NCI-H2081 (cell line): ENCODE data around the gene C1QTNF12.

Experiments
- DNase-seq, 2 experiments: peaks; one replicate each; lab custom pipeline; 2025; lab: John Stamatoyannopoulos, UW

The C1QTNF12 gene

DNA sequence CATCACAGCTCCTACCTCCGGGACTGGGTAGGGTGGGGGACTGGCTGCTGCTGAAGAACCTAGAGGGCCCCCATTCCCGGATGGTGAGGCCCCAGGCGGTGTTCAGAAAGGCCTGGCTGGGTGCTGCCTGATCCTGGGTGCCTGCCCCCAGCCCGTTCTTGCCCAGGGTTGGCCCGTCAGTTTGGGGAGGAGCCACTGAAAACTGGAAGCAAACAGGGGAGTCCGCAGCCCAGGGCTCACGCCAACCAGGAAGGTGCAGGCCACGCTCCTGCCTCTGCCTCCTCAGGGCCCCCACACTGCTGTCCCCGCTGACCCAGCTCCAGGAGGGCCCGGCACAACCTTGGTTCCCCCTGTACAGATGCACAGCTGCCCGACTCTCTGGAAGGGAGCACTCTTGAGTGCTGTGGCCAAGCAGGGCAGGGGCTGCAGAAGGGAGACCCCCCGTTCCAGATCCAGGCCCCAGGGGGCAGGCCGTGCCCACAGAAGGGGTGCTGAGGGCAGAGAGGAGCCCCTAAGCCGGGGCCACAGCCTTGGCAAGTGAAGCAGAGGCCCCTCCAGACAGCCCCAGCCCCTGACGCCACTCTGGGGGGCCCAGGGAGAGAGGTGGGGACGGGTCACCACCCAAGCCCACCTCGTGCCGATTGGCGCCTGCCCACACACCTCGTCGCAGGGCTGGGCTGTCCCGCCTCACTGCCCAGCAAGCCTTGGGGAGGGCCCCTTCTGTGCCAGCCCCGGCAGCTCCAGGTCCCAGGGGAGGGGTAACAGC, 5.5 kb downstream of the C1QTNF12 start:
- DNase-seq = no peak

- DNase-seq = no peak
Measured at GRCh38 chr1:1240348-1240732, 6.2 kb downstream of the C1QTNF12 start.

DNA sequence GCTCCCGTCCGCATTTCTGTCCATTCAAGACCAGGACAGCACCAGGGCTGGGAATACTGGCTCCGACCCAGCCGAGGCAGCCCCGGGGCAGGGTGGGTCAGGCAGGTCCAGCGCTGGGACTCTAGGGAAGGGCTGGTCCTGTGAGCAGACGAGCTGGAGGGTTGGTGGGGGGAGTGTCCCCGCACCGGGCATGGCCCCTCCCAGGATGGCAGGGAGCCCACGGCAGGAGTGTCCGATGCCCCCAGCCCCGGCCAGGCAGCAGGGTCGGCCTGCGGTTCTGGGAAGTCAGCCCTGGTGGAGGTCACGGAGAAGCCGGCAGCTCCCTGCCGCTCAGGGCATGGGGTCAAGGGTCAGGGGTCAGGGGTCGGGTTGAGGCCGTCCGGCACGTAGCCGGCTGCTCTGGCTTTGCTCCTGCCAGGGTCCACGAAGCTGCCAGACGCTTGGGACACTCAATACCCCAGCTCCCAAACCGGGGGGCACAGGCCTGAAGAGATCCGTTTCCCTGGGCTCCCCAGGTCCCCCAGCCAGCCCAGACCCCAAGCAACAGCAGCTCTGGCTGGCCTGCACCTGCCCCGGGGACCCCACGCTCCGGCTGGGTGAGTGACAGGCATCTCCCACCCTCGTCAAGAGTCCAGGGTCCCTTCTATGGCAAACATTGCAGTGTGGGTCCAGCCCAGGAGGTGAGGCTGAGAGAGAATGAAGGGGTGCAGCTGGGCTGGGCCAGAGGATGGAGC, 6.7 kb downstream of the C1QTNF12 start:
- DNase-seq = no peak

DNA sequence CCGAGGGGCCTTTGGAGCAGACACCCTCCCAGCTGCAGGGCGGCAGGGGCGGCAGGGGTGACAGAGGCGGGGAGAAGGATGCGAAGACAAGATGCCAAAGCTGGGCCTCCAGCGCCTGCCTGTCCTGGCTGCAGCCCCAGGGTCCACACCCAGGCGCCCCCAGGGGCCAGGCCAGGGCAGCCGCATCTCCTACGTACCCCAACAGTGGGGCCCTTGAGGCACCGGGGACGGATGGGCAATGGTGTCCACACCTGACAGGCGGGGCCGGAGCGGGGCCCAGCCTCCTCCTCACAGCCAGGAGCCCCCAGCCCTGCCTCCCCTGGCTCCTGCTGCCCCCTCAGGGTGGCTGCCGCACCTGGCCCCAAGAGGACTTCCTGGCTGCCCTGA, 7.3 kb downstream of the C1QTNF12 start:
- no peak for DNase-seq

GRCh38 chr1:1238702-1239178, 7.8 kb downstream of the C1QTNF12 start:
- no peak for DNase-seq

GRCh38 chr1:1237874-1238701, 8.4 kb downstream of the C1QTNF12 start:
- no peak for DNase-seq

DNA sequence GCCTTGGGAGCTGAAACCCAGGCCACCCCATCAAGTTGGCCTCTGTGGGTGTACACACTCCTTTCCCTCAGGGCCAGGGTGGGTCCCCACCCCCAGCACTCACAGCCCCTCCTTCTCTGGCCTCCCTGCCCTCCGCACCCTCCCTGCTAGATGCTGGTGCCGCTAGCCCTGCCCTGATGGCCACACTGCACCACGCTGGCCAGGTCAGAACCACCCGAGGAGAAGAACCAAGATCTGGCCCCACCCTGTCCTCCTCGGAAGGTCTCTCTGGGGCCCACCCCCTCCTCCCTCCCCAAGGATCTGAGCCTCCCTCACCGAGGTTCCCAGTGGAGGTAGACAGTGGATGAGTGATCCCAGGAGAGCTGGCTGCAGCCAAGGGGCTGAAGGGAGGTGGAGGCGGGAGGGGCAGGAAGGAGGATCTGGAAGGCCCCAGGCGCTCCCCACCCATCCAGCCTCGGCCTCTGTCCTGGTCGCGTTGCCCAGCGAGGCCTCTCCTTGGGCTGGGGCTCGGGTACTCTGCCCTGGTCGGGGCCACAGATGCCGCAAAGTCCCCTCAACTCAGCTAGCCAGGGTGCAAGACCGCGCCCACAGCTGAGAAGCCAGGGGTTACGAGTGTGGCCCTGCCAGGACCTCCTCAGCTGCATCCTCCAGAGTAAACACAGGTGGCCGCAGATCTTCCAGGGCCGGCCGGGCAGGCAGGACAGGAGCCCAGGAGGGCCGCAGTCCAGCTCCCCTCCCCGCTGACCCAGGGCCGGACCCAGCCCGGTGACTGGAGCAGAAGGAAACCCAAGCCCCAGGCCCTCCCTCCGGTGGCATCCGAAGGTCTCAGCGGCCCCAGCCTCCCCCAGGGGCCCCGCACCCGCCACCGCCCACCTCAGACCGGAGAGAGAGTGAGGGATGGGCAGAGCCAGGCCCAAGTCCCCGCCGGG, 9.3 kb downstream of the C1QTNF12 start:
- DNase-seq = no peak

DNA sequence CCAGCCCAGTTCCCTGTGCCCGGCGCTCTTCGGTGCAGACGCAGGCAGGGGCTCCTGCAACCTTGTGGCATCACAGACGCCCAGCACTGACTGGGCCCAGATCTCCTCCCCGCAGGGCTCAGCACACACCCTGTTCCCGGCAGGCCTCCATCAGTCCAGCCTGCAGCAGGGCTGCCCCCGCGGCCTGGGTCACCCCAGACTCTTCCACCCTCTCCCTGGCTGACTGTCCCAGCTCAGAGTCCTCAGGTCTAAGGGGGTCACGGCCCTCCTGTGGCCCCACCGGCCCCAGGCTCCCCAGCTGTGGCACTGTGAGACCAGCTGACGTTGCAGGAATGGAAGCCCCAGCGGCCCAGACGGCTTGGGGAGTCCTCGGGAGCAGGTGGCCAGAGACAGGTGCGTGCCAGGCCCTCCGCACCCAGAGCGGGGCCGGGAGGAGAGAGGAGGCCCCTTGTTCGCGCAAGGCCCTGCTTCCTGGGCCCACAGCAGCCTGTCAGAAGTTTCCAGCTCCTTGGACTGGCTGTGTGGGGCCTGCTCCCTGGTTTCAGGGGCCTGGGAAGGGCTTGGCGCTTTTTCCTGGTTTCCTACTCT, 10.3 kb downstream of the C1QTNF12 start:
- DNase-seq = no peak

GRCh38 chr1:1235016-1235744, 11.3 kb downstream of the C1QTNF12 start:
- no peak for DNase-seq

DNA sequence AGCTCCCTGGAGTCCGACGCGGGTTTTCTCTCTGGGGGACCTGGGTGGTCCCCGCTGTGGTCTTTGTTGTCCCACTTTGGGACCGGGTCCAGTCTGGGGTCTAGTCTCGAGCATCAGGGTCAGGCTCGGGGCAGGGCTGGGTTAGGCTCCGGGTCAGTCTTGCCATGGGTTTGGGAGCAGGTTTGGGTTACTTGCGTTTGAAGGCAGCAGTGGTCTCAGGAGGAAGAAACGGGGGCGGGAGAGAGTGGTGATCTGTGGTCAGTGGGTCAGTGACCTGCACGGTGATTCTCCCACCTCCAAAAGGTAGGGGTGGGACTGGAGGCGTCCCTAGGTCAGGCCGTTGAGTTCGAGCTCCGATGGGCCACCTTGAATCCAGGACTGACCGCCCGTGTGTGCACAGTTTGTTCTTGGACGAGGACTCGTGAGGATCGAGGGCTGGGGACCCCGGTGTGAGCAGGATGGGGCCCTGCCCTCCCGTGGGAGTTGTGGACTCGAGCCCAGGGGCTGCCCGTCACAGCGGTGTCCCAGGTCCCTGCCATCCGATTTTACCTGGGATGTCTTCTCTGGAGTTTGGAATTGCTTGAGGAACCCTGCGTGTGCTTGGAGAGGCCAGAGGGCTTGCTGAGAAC, 12.2 kb downstream of the C1QTNF12 start:
- DNase-seq = no peak

GRCh38 chr1:1233567-1233892, 13.0 kb downstream of the C1QTNF12 start:
- DNase-seq = no peak

GRCh38 chr1:1232796-1233566, 13.5 kb downstream of the C1QTNF12 start:
- DNase-seq = no peak

DNA sequence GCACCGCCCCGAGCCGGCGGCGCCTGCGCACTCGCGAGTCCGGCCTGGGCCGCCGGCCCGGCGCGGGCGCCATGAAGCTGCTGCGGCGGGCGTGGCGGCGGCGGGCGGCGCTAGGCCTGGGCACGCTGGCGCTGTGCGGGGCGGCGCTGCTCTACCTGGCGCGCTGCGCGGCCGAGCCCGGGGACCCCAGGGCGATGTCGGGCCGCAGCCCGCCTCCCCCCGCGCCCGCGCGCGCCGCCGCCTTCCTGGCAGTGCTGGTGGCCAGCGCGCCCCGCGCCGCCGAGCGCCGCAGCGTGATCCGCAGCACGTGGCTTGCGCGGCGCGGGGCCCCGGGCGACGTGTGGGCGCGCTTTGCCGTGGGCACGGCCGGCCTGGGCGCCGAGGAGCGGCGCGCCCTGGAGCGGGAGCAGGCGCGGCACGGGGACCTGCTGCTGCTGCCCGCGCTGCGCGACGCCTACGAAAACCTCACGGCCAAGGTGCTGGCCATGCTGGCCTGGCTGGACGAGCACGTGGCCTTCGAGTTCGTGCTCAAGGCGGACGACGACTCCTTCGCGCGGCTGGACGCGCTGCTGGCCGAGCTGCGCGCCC, 14.2 kb downstream of the C1QTNF12 start, which contains the start of gene B3GALT6:
Gene B3GALT6 (plus strand): TSS at position 30 of the 588 bp plus-strand sequence. CDS start 42 bp downstream, at position 72.
- no peak for DNase-seq

DNA sequence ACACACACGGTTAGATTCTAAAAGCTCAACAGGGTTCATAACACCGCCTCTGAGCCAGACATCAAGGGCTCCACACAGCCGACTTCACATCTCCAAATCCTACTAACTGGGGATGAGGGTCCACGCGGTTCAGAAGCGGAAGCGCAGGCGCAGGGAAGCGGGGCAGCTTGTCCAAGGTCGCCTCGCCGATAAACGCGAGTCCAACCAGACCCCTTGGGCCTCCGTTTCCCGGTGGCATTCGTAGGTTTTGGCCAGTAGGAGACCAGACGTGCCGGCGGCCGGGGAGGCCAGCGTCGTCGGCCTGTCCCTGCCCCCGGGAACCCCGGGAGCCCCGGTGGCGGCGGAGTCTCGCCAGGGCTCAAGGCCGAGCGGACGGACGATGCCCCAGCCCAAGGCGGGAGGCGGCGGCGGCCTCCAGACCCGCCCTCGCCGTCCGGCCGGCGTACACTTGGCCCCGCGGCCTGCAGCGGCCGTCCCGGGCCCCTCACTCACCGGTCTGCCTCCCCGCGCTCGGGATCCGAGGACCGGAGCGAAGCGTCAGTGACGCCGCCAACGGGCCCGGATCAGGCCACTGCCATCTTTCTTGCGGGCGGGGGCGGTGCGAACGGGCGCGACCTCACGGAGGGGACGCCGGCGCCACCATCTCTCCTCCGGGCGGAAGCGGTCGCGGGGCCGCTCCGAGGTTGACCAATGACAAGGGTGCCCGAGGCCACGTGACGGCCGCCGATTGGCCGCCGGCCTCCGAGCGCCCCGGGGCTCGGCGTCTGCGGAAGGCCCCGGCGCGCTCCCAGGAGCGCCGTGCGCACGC, 14.9 kb downstream of the C1QTNF12 start, which contains the start of gene SDF4:
Gene SDF4 (minus strand): TSS at position 602 of the 808 bp plus-strand sequence. CDS start 3,229 bp downstream, outside the sequence.
- DNase-seq = peak; percentile 95 to 96

GRCh38 chr1:1230656-1231399, 15.7 kb downstream of the C1QTNF12 start:
- peak in 1 of 2 experiments; percentile 11 for DNase-seq

- no peak for DNase-seq
Measured at GRCh38 chr1:1229770-1230169, 16.8 kb downstream of the C1QTNF12 start.
